Measurements from ENCODE around the gene POLH.
A peak's percentile ranks its signal among the peaks of the same experiment; 100 is the strongest.
"Not testable (repeated sequence)": the region's sequence is repeated elsewhere in the genome, so short reads cannot be mapped to it uniquely, and the experiment has no call there.

POLH gene

GRCh38 chr6:43634702-43635303, 58.8 kb downstream of the POLH start:
- Histone ChIP-seq H3K9me3 (ENCODE audit: control insufficient read depth, low read length) (no peaks in the 10 kb centered on the region), H3K4me3 (ENCODE audit: low read length) (no peak overlapping the region), H3K27me3 (replicated peaks; ENCODE audit: control insufficient read depth, insufficient read depth, low read length) (no peaks in the 10 kb centered on the region), H3K9ac (ENCODE audit: low read length) (no peak overlapping the region), H3K36me3 (ENCODE audit: control insufficient read depth, insufficient read depth, low read length, severe bottlenecking) (peaks cover 14% of the 10 kb centered on the region), H3K4me1 (ENCODE audit: control insufficient read depth, insufficient read depth, low read length) (peaks cover 30% of the 10 kb centered on the region)
- no peak for DNase-seq (ENCODE audit: low read depth)

- peaks cover 25% of the 10 kb centered on the region for H3K4me1 ChIP-seq (ENCODE audit: control insufficient read depth, insufficient read depth, low read length)
- peak; percentile 88 for DNase-seq (ENCODE audit: low read depth)
Observed at GRCh38 chr6:43635387-43636307, 59.7 kb downstream of the POLH start, which contains the start of gene MAD2L1BP. Gene MAD2L1BP, plus strand, starts transcription at chr6:43635840. Its CDS starts 36 bp downstream, at chr6:43635876.

GRCh38 chr6:43636308-43636659, 60.3 kb downstream of the POLH start:
- peaks cover 25% of the 10 kb centered on the region for H3K4me1 ChIP-seq (ENCODE audit: control insufficient read depth, insufficient read depth, low read length)
- H3K9me3 ChIP-seq (ENCODE audit: control insufficient read depth, low read length) = no peaks in the 10 kb centered on the region
- H3K27me3 ChIP-seq (replicated peaks; ENCODE audit: control insufficient read depth, insufficient read depth, low read length) = no peaks in the 10 kb centered on the region
- H3K36me3 ChIP-seq (ENCODE audit: control insufficient read depth, insufficient read depth, low read length, severe bottlenecking) = peaks cover 28% of the 10 kb centered on the region
- peak overlapping the region; percentile 98 for H3K4me3 ChIP-seq (ENCODE audit: low read length)
- peak overlapping the region; percentile 94 for H3K9ac ChIP-seq (ENCODE audit: low read length)
- DNase-seq (ENCODE audit: low read depth) = peak; percentile 34

More at GRCh38 chr6:43635387-43636307, 59.7 kb downstream of the POLH start, which contains the start of gene MAD2L1BP:
- Histone ChIP-seq H3K4me3 (ENCODE audit: low read length) (peak within 1 kb of the TSS; percentile 98), H3K9ac (ENCODE audit: low read length) (peak within 1 kb of the TSS; percentile 94), H3K9me3 (ENCODE audit: control insufficient read depth, low read length) (no peaks in the 10 kb centered on the region), H3K36me3 (ENCODE audit: control insufficient read depth, insufficient read depth, low read length, severe bottlenecking) (peaks cover 23% of the 10 kb centered on the region), H3K27me3 (replicated peaks; ENCODE audit: control insufficient read depth, insufficient read depth, low read length) (no peaks in the 10 kb centered on the region)

GRCh38 chr6:43639984-43640800, 64.2 kb downstream of the POLH start:
- DNase-seq (ENCODE audit: low read depth) = no peak
- H3K4me3 ChIP-seq (ENCODE audit: low read length) = no peak overlapping the region
- no peaks in the 10 kb centered on the region for H3K9me3 ChIP-seq (ENCODE audit: control insufficient read depth, low read length)
- H3K36me3 ChIP-seq (ENCODE audit: control insufficient read depth, insufficient read depth, low read length, severe bottlenecking) = peaks cover 43% of the 10 kb centered on the region
- H3K9ac ChIP-seq (ENCODE audit: low read length) = no peak overlapping the region
- H3K27me3 ChIP-seq (replicated peaks; ENCODE audit: control insufficient read depth, insufficient read depth, low read length) = no peaks in the 10 kb centered on the region
- H3K4me1 ChIP-seq (ENCODE audit: control insufficient read depth, insufficient read depth, low read length) = peaks cover 25% of the 10 kb centered on the region

GRCh38 chr6:43644940-43645612, 69.1 kb downstream of the POLH start, which contains the start of gene RSPH9:
Gene RSPH9, plus strand, starts transcription at chr6:43645036. Its CDS starts 63 bp downstream, at chr6:43645099.
- Histone ChIP-seq H3K27me3 (replicated peaks; ENCODE audit: control insufficient read depth, insufficient read depth, low read length) (no peaks in the 10 kb centered on the region), H3K36me3 (ENCODE audit: control insufficient read depth, insufficient read depth, low read length, severe bottlenecking) (peaks cover 27% of the 10 kb centered on the region), H3K4me3 (ENCODE audit: low read length) (peak within 1 kb of the TSS; percentile 78), H3K9me3 (ENCODE audit: control insufficient read depth, low read length) (no peaks in the 10 kb centered on the region), H3K9ac (ENCODE audit: low read length) (peak within 1 kb of the TSS; percentile 7), H3K4me1 (ENCODE audit: control insufficient read depth, insufficient read depth, low read length) (peaks cover 3% of the 10 kb centered on the region)
- DNase-seq (ENCODE audit: low read depth) = peak; percentile 72

GRCh38 chr6:43645613-43645964, 69.6 kb downstream of the POLH start:
- peak overlapping the region; percentile 7 for H3K9ac ChIP-seq (ENCODE audit: low read length)
- peaks cover 21% of the 10 kb centered on the region for H3K36me3 ChIP-seq (ENCODE audit: control insufficient read depth, insufficient read depth, low read length, severe bottlenecking)
- no peak for DNase-seq (ENCODE audit: low read depth)
- H3K27me3 ChIP-seq (replicated peaks; ENCODE audit: control insufficient read depth, insufficient read depth, low read length) = no peaks in the 10 kb centered on the region
- H3K4me1 ChIP-seq (ENCODE audit: control insufficient read depth, insufficient read depth, low read length) = peaks cover 3% of the 10 kb centered on the region
- no peaks in the 10 kb centered on the region for H3K9me3 ChIP-seq (ENCODE audit: control insufficient read depth, low read length)
- H3K4me3 ChIP-seq (ENCODE audit: low read length) = peak overlapping the region; percentile 50

GRCh38 chr6:43647613-43648012, 71.6 kb downstream of the POLH start:
- Histone ChIP-seq H3K9ac (ENCODE audit: low read length) (no peak overlapping the region), H3K9me3 (ENCODE audit: control insufficient read depth, low read length) (no peaks in the 10 kb centered on the region), H3K4me1 (ENCODE audit: control insufficient read depth, insufficient read depth, low read length) (peaks cover 3% of the 10 kb centered on the region), H3K27me3 (replicated peaks; ENCODE audit: control insufficient read depth, insufficient read depth, low read length) (no peaks in the 10 kb centered on the region), H3K36me3 (ENCODE audit: control insufficient read depth, insufficient read depth, low read length, severe bottlenecking) (peaks cover 3% of the 10 kb centered on the region), H3K4me3 (ENCODE audit: low read length) (no peak overlapping the region)
- no peak for DNase-seq (ENCODE audit: low read depth)

- no peaks in the 10 kb centered on the region for H3K9me3 ChIP-seq (ENCODE audit: control insufficient read depth, low read length)
- H3K36me3 ChIP-seq (ENCODE audit: control insufficient read depth, insufficient read depth, low read length, severe bottlenecking) = no peaks in the 10 kb centered on the region
- no peak overlapping the region for H3K9ac ChIP-seq (ENCODE audit: low read length)
- no peak for DNase-seq (ENCODE audit: low read depth)
- no peak overlapping the region for H3K4me3 ChIP-seq (ENCODE audit: low read length)
- no peaks in the 10 kb centered on the region for H3K27me3 ChIP-seq (replicated peaks; ENCODE audit: control insufficient read depth, insufficient read depth, low read length)
- peaks cover 3% of the 10 kb centered on the region for H3K4me1 ChIP-seq (ENCODE audit: control insufficient read depth, insufficient read depth, low read length)
Observed at GRCh38 chr6:43648248-43648647, 72.3 kb downstream of the POLH start.

- H3K4me1 ChIP-seq (ENCODE audit: control insufficient read depth, insufficient read depth, low read length); H3K9ac ChIP-seq (ENCODE audit: low read length); H3K36me3 ChIP-seq (ENCODE audit: control insufficient read depth, insufficient read depth, low read length, severe bottlenecking); H3K9me3 ChIP-seq (ENCODE audit: control insufficient read depth, low read length); DNase-seq (ENCODE audit: low read depth); H3K4me3 ChIP-seq (ENCODE audit: low read length); H3K27me3 ChIP-seq (replicated peaks; ENCODE audit: control insufficient read depth, insufficient read depth, low read length): not testable (repeated sequence)
Observed at GRCh38 chr6:43652822-43653221, 76.8 kb downstream of the POLH start.

- Histone ChIP-seq H3K4me1 (ENCODE audit: control insufficient read depth, insufficient read depth, low read length) (no peaks in the 10 kb centered on the region), H3K9ac (ENCODE audit: low read length) (no peak overlapping the region), H3K9me3 (ENCODE audit: control insufficient read depth, low read length) (no peaks in the 10 kb centered on the region), H3K36me3 (ENCODE audit: control insufficient read depth, insufficient read depth, low read length, severe bottlenecking) (no peaks in the 10 kb centered on the region), H3K4me3 (ENCODE audit: low read length) (no peak overlapping the region), H3K27me3 (replicated peaks; ENCODE audit: control insufficient read depth, insufficient read depth, low read length) (no peaks in the 10 kb centered on the region)
- no peak for DNase-seq (ENCODE audit: low read depth)
Observed at GRCh38 chr6:43657221-43657802, 81.3 kb downstream of the POLH start.

Measured in adipocyte (in vitro differentiated cells).